ENCODE data around the gene SP9. TPM values are rescaled to one million over a fixed set of nuclear protein-coding genes. Genes with fewer than 3 reads are reported as not detected.
A peak's percentile ranks its signal among the peaks of the same experiment; 100 is the strongest.

SP9 gene
- total and polyA plus RNA-seq, 9 of the 15 experiments (the other 6 are each of a cell fraction or from before 2014, with no cell fraction given): 0.04 to 0.23 (median 0.11) TPM; not detected in 3

GRCh38 chr2:174332217-174332963, 2.4 kb upstream of the SP9 start (continued):
- no peak for TF ChIP-seq ZFP1 (CRISPR knock-in tag; IDR thresholded peaks at IDR 0.05)
- TF ChIP-seq NCOA1 (IDR thresholded peaks at IDR 0.05; ENCODE audit: low read depth): no peak
- TF ChIP-seq CEBPB (tag; IDR thresholded peaks at IDR 0.05): no peak
- TF ChIP-seq TEAD4 (IDR thresholded peaks at IDR 0.05; ENCODE audit: low read length): no peak
- TF ChIP-seq TEAD4 (CRISPR knock-in tag; IDR thresholded peaks at IDR 0.05; ENCODE audit: borderline replicate concordance): no peak
- peak; percentile 54 to 71 for TF ChIP-seq KDM1A (IDR thresholded peaks at IDR 0.05)
- TF ChIP-seq CBX2 (IDR thresholded peaks at IDR 0.05; ENCODE audit: insufficient read depth, low read length, poor library complexity, severe bottlenecking): peak; percentile 95
- TF ChIP-seq CHD7 (IDR thresholded peaks at IDR 0.05; ENCODE audit: low read depth, low read length): no peak
- no peak for TF ChIP-seq POLR3G (IDR thresholded peaks at IDR 0.05; ENCODE audit: extremely low read depth, insufficient read length, insufficient replicate concordance)
- TF ChIP-seq MLLT1 (IDR thresholded peaks at IDR 0.05): no peak
- TF ChIP-seq AFF4 (CRISPR knock-in tag; IDR thresholded peaks at IDR 0.05): no peak
